ENCODE measurements around the gene HSPB9. TPM values are rescaled to one million over a fixed set of nuclear protein-coding genes. Genes with fewer than 3 reads are reported as not detected.

Gene HSPB9
- total RNA-seq, 1 donor from 2014 or later, result 1.2 TPM

DNA sequence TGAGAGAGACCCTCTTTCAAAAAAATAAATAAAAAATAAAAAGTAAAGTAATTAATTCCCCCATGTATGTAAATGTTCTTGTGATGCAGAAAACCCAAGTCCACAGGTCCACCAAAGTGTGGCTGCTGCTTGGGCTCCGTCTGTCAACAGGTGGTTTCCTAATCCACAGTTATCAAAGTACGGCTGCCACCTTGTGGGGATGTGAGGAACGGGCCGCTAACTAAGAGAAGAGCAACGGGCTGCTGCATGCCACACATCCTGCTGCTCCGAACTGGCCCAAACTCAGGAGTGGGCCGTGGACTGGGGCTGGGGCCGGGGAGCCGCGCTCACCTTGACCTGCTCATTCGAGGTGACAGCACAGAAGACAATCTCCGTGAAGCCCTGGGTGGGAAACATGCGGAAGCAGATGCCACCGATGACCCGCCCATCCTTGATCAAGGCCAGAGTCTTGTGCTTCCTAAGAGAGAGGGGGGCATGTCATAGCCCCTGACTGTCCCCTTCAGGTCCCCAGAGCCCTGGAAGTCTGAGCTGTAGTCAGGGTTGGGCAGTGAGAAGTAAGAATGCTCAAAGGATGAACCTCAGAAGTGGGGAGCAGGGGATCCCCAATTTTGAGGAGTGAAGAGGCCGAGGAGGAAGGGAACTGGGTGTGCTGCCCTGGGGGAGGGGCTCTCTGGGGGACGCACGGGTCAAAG is 5.8 kb upstream of the HSPB9 start:
- no peaks in the 10 kb centered on the region for H3K9me3 ChIP-seq
- no peaks in the 10 kb centered on the region for H3K27me3 ChIP-seq
- TF ChIP-seq POLR2A (IDR thresholded peaks at IDR 0.05) (no peak), POLR2AphosphoS5 (IDR thresholded peaks at IDR 0.05; ENCODE audit: insufficient read depth in 1 of 2, low read depth in 1 of 2) (peak in 1 of 2 donors; percentile 36), CTCF (IDR thresholded peaks at IDR 0.05) (peak; percentile 51 to 81 (median 79))
- H3K27ac ChIP-seq, result no peak overlapping the region
- no peak overlapping the region for H3K4me3 ChIP-seq
- H3K36me3 ChIP-seq, result peaks cover 0 to 20% of the 10 kb centered on the region in 2 donors
- intact Hi-C loops (cut with DNase I), result loop anchor here (2.0 kb wide), 1 partner anchor 92 kb away; no protein-coding TSS in a partner anchor
- DNase-seq (ENCODE audit: extremely low spot score in 2 of 2), result no peak
- peaks cover 43% of the 10 kb centered on the region for H3K4me1 ChIP-seq

- Histone ChIP-seq H3K27me3 (no peaks in the 10 kb centered on the region), H3K36me3 (peaks cover 0 to 20% of the 10 kb centered on the region in 2 donors), H3K9me3 (no peaks in the 10 kb centered on the region), H3K4me3 (no peak overlapping the region), H3K4me1 (peaks cover 45% of the 10 kb centered on the region), H3K27ac (no peak overlapping the region)
- DNase-seq (ENCODE audit: extremely low spot score in 2 of 2), result no peak
- intact Hi-C loops (cut with DNase I), result loop anchor here (2.0 kb wide), 1 partner anchor 93 kb away; no protein-coding TSS in a partner anchor
- TF ChIP-seq POLR2A (IDR thresholded peaks at IDR 0.05), result no peak
- no peak for TF ChIP-seq CTCF (IDR thresholded peaks at IDR 0.05)
- TF ChIP-seq POLR2AphosphoS5 (IDR thresholded peaks at IDR 0.05; ENCODE audit: insufficient read depth in 1 of 2, low read depth in 1 of 2), result no peak
Measured at GRCh38 chr17:42117397-42118125, 5.0 kb upstream of the HSPB9 start.

DNA sequence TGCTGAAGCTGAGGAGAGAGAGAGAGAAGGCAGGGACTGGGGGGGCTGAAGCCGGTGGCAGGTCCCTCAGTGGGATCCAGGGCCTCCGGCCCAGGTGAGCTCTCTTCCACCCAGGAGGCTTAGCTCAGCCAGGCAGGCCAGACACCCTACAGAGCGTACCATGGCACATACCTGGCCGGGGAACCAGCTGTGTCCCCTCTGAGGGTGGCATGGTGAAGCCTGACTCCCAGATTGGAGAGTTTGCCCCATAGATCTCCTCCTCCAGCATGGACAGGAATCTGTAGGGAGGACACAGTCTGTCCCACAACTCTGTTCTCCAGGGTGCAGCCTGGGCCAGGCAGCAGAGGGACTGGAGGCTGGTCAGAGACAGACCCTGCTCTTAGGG is 4.5 kb upstream of the HSPB9 start:
- no peak for DNase-seq (ENCODE audit: extremely low spot score in 2 of 2)
- H3K36me3 ChIP-seq, result peaks cover 0 to 20% of the 10 kb centered on the region in 2 donors
- peaks cover 40% of the 10 kb centered on the region for H3K4me1 ChIP-seq
- H3K27ac ChIP-seq, result no peak overlapping the region
- no peaks in the 10 kb centered on the region for H3K9me3 ChIP-seq
- no peak overlapping the region for H3K4me3 ChIP-seq
- intact Hi-C loops (cut with DNase I), result no loop called here
- TF ChIP-seq CTCF (IDR thresholded peaks at IDR 0.05), result no peak
- TF ChIP-seq POLR2A (IDR thresholded peaks at IDR 0.05), result no peak
- TF ChIP-seq POLR2AphosphoS5 (IDR thresholded peaks at IDR 0.05; ENCODE audit: insufficient read depth in 1 of 2, low read depth in 1 of 2), result no peak
- no peaks in the 10 kb centered on the region for H3K27me3 ChIP-seq

- TF ChIP-seq POLR2AphosphoS5 (IDR thresholded peaks at IDR 0.05; ENCODE audit: insufficient read depth in 1 of 2, low read depth in 1 of 2) (no peak), CTCF (IDR thresholded peaks at IDR 0.05) (no peak), POLR2A (IDR thresholded peaks at IDR 0.05) (no peak)
- Histone ChIP-seq H3K27ac (peak overlapping the region; percentile 3), H3K9me3 (no peaks in the 10 kb centered on the region), H3K4me3 (no peak overlapping the region), H3K27me3 (no peaks in the 10 kb centered on the region), H3K4me1 (peaks cover 36% of the 10 kb centered on the region), H3K36me3 (peaks cover 0 to 20% of the 10 kb centered on the region in 2 donors)
- intact Hi-C loops (cut with DNase I), result no loop called here
- no peak for DNase-seq (ENCODE audit: extremely low spot score in 2 of 2)
Measured at GRCh38 chr17:42118545-42118944, 4.1 kb upstream of the HSPB9 start.

DNA sequence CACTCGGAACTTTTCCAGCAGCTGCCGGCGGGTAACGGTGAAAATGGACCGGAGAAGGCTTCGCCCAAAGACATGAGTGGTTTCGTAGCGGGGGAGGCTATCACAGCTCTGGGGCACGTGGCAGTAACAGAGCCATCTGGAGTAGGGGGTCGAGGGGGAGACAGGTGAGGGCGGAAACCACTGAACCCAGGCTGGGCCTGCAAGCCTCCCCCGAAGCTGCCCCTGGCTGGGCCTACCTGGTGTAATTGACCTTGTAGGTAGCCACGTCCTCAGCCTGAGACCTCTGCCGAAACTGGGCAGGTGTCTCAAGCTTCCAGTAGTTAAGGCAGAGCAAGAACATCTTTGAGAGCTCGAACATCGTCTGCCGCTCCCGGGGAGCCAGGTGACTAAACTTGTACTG is 3.3 kb upstream of the HSPB9 start:
- H3K4me3 ChIP-seq, result no peak overlapping the region
- H3K4me1 ChIP-seq, result peaks cover 35% of the 10 kb centered on the region
- no peaks in the 10 kb centered on the region for H3K9me3 ChIP-seq
- TF ChIP-seq POLR2AphosphoS5 (IDR thresholded peaks at IDR 0.05; ENCODE audit: insufficient read depth in 1 of 2, low read depth in 1 of 2), result no peak
- no peak for TF ChIP-seq CTCF (IDR thresholded peaks at IDR 0.05)
- TF ChIP-seq POLR2A (IDR thresholded peaks at IDR 0.05), result no peak
- H3K27me3 ChIP-seq, result no peaks in the 10 kb centered on the region
- intact Hi-C loops (cut with DNase I), result no loop called here
- H3K27ac ChIP-seq, result peak overlapping the region; percentile 3
- H3K36me3 ChIP-seq, result peaks cover 0 to 18% of the 10 kb centered on the region in 2 donors
- DNase-seq (ENCODE audit: extremely low spot score in 2 of 2), result no peak

Measured in vagina (tissue), 2 donors.